ENCODE results near the gene LMNA.
"Not testable (repeated sequence)": the region's sequence is repeated elsewhere in the genome, so short reads cannot be mapped to it uniquely, and the experiment has no call there.

The LMNA gene

GRCh38 chr1:156122519-156123355 lies 8.2 kb downstream of the LMNA start:
- DNase-seq: no peak

GRCh38 chr1:156123356-156124196 lies 9.1 kb downstream of the LMNA start:
- peak; percentile 69 for DNase-seq

GRCh38 chr1:156124557-156125483 lies 10.3 kb downstream of the LMNA start:
- no peak for DNase-seq

GRCh38 chr1:156125544-156125943 lies 11.0 kb downstream of the LMNA start:
- not testable (repeated sequence) for DNase-seq

GRCh38 chr1:156126043-156126629 lies 11.6 kb downstream of the LMNA start:
- no peak for DNase-seq

- DNase-seq: peak; percentile 76
These were observed 12.4 kb downstream of the LMNA start for GRCh38 chr1:156126630-156127534.

- DNase-seq: no peak
These were observed 13.8 kb downstream of the LMNA start for GRCh38 chr1:156128308-156128653.

GRCh38 chr1:156128654-156129597 lies 14.4 kb downstream of the LMNA start:
- DNase-seq: no peak

GRCh38 chr1:156129687-156130577 lies 15.4 kb downstream of the LMNA start:
- peak; percentile 78 for DNase-seq

- no peak for DNase-seq
These were observed 16.0 kb downstream of the LMNA start for GRCh38 chr1:156130578-156130942.

GRCh38 chr1:156134716-156135435 lies 20.4 kb downstream of the LMNA start:
- no peak for DNase-seq

- DNase-seq: no peak
These were observed 21.7 kb downstream of the LMNA start for GRCh38 chr1:156135930-156136871.

- DNase-seq: no peak
These were observed 22.5 kb downstream of the LMNA start for GRCh38 chr1:156136970-156137483.

- DNase-seq: no peak
These were observed 24.0 kb downstream of the LMNA start for GRCh38 chr1:156138458-156138867.

GRCh38 chr1:156140879-156141707 lies 26.6 kb downstream of the LMNA start:
- peak; percentile 35 for DNase-seq
